GM12874 (cell line): ENCODE measurements around the gene PGBD5.
A peak's percentile ranks its signal among the peaks of the same experiment; 100 is the strongest.

Source experiments
- CTCF ChIP-seq: IDR thresholded peaks from 2 replicates; pipeline ENCODE4 v1.5.1; 2011; ENCODE audit warnings: low read depth, mild to moderate bottlenecking, control low read depth, low read length, moderate library complexity; ENCODE audit not compliant: insufficient read depth

PGBD5 gene

GRCh38 chr1:230320804-230321203 is 105.3 kb downstream of the PGBD5 start:
- no peak for TF ChIP-seq CTCF

- TF ChIP-seq CTCF = no peak
Measured at GRCh38 chr1:230319014-230319747, 107.0 kb downstream of the PGBD5 start.

GRCh38 chr1:230317823-230318819 is 108.0 kb downstream of the PGBD5 start:
- TF ChIP-seq CTCF = no peak

- TF ChIP-seq CTCF = no peak
Measured at GRCh38 chr1:230316864-230317745, 109.0 kb downstream of the PGBD5 start.

- 0 out of 2 replicates have a peak, but pooled peaks have one; percentile 2 for TF ChIP-seq CTCF
Measured at GRCh38 chr1:230315099-230315498, 111.0 kb downstream of the PGBD5 start.

- no peak for TF ChIP-seq CTCF
Measured at GRCh38 chr1:230314142-230314470, 112.0 kb downstream of the PGBD5 start.
